Stimulated activated effector memory CD8-positive, alpha-beta T cell treated with anti-CD3 and anti-CD28 coated beads, Interleukin-12 subunit alpha, Interleukin-12 subunit beta, amount 100 ng/mL, for 72 hours (primary cell): Measurements from ENCODE around the gene PLAAT4.
A peak's percentile ranks its signal among the peaks of the same experiment; 100 is the strongest.
"Not testable (repeated sequence)": the region's sequence is repeated elsewhere in the genome, so short reads cannot be mapped to it uniquely, and the experiment has no call there.

Experiments
- ATAC-seq: fragments of 150-1000 bp; cut with Tn5 transposase; 2 replicates; pipeline ENCODE4 v1.10.0; 2021
- DNase-seq, 2 donors: peaks; one replicate each; pipeline ENCODE4 v3.0.0; 2021 to 2022; ENCODE audit warnings: low spot score in 2 of 2
- H3K27ac Mint-ChIP-seq: one replicate; pipeline ENCODE4 v1.8.0; 2022; ENCODE audit warnings: mild to moderate bottlenecking, mixed read lengths
- H3K36me3 Mint-ChIP-seq: one replicate; pipeline ENCODE4 v1.8.0; 2022; ENCODE audit warnings: mild to moderate bottlenecking, mixed read lengths
- H3K4me1 Mint-ChIP-seq: one replicate; pipeline ENCODE4 v1.8.0; 2022; ENCODE audit warnings: mixed read lengths
- H3K4me3 Mint-ChIP-seq: one replicate; pipeline ENCODE4 v1.8.0; 2022; ENCODE audit warnings: mild to moderate bottlenecking, mixed read lengths
- H3K9me3 Mint-ChIP-seq: one replicate; pipeline ENCODE4 v1.8.0; 2022; ENCODE audit warnings: mixed read lengths

The PLAAT4 gene

GRCh38 chr11:63528156-63528555, 8.5 kb upstream of the PLAAT4 start:
- H3K4me3 Mint-ChIP-seq, DNase-seq, H3K27ac Mint-ChIP-seq, ATAC-seq, H3K9me3 Mint-ChIP-seq, H3K36me3 Mint-ChIP-seq: not testable (repeated sequence)
- H3K4me1 Mint-ChIP-seq, result peaks cover 34% of the 10 kb centered on the region

- not testable (repeated sequence) for H3K36me3 Mint-ChIP-seq, ATAC-seq, DNase-seq, H3K4me3 Mint-ChIP-seq, H3K9me3 Mint-ChIP-seq
- Mint-ChIP-seq H3K4me1 (peaks cover 41% of the 10 kb centered on the region), H3K27ac (peak overlapping the region; percentile 32)
Measured at GRCh38 chr11:63528729-63529278, 7.8 kb upstream of the PLAAT4 start.

- not testable (repeated sequence) for H3K4me3 Mint-ChIP-seq, H3K9me3 Mint-ChIP-seq, DNase-seq, H3K36me3 Mint-ChIP-seq, ATAC-seq
- peaks cover 47% of the 10 kb centered on the region for H3K4me1 Mint-ChIP-seq
- H3K27ac Mint-ChIP-seq, result peak overlapping the region; percentile 32
Measured at GRCh38 chr11:63529373-63529772, 7.2 kb upstream of the PLAAT4 start.

GRCh38 chr11:63530021-63530420, 6.6 kb upstream of the PLAAT4 start:
- Mint-ChIP-seq H3K27ac (peak overlapping the region; percentile 32), H3K9me3 (no peaks in the 10 kb centered on the region), H3K4me3 (no peak overlapping the region), H3K36me3 (no peaks in the 10 kb centered on the region), H3K4me1 (peaks cover 51% of the 10 kb centered on the region)
- DNase-seq (no peak), ATAC-seq (no peak)

GRCh38 chr11:63531074-63531792, 5.4 kb upstream of the PLAAT4 start:
- DNase-seq (peak in 1 of 2 donors; percentile 60), ATAC-seq (peak; percentile 89)
- not testable (repeated sequence) for H3K9me3 Mint-ChIP-seq, H3K36me3 Mint-ChIP-seq
- Mint-ChIP-seq H3K4me3 (peak overlapping the region; percentile 22), H3K27ac (peak overlapping the region; percentile 69), H3K4me1 (peaks cover 63% of the 10 kb centered on the region)

GRCh38 chr11:63532117-63532516, 4.5 kb upstream of the PLAAT4 start:
- no peaks in the 10 kb centered on the region for H3K9me3 Mint-ChIP-seq
- no peak overlapping the region for H3K27ac Mint-ChIP-seq
- peak overlapping the region; percentile 22 for H3K4me3 Mint-ChIP-seq
- ATAC-seq, result no peak
- no peaks in the 10 kb centered on the region for H3K36me3 Mint-ChIP-seq
- peaks cover 72% of the 10 kb centered on the region for H3K4me1 Mint-ChIP-seq
- no peak for DNase-seq

GRCh38 chr11:63532799-63533475, 3.7 kb upstream of the PLAAT4 start:
- Mint-ChIP-seq H3K36me3 (no peaks in the 10 kb centered on the region), H3K27ac (peak overlapping the region; percentile 95), H3K4me3 (no peak overlapping the region), H3K9me3 (no peaks in the 10 kb centered on the region), H3K4me1 (peaks cover 80% of the 10 kb centered on the region)
- no peak for DNase-seq
- ATAC-seq, result no peak

- Mint-ChIP-seq H3K36me3 (no peaks in the 10 kb centered on the region), H3K4me3 (peak overlapping the region; percentile 80), H3K4me1 (peaks cover 88% of the 10 kb centered on the region), H3K9me3 (no peaks in the 10 kb centered on the region), H3K27ac (peak overlapping the region; percentile 95)
- DNase-seq (no peak), ATAC-seq (no peak)
Measured at GRCh38 chr11:63534076-63534475, 2.5 kb upstream of the PLAAT4 start.

- peak overlapping the region; percentile 80 for H3K4me3 Mint-ChIP-seq
Measured at GRCh38 chr11:63534895-63535461, 1.6 kb upstream of the PLAAT4 start.

GRCh38 chr11:63535734-63536133, 874 bp upstream of the PLAAT4 start:
- Mint-ChIP-seq H3K9me3 (no peaks in the 10 kb centered on the region), H3K27ac (peak overlapping the region; percentile 95), H3K4me1 (peaks cover 91% of the 10 kb centered on the region), H3K36me3 (no peaks in the 10 kb centered on the region), H3K4me3 (peak overlapping the region; percentile 80)
- ATAC-seq (peak; percentile 80), DNase-seq (peak; percentile 37 to 82)

More at GRCh38 chr11:63534895-63535461, 1.6 kb upstream of the PLAAT4 start:
- Mint-ChIP-seq H3K27ac (peak overlapping the region; percentile 95), H3K9me3 (no peaks in the 10 kb centered on the region), H3K4me1 (peaks cover 87% of the 10 kb centered on the region), H3K36me3 (no peaks in the 10 kb centered on the region)
- DNase-seq (peak; percentile 28 to 80), ATAC-seq (peak; percentile 81)

- peak; percentile 20 for ATAC-seq
- DNase-seq, result peak in 1 of 2 donors; percentile 64
- peak overlapping the region; percentile 95 for H3K27ac Mint-ChIP-seq
- H3K9me3 Mint-ChIP-seq, result no peaks in the 10 kb centered on the region
- H3K36me3 Mint-ChIP-seq, result no peaks in the 10 kb centered on the region
- peak overlapping the region; percentile 80 for H3K4me3 Mint-ChIP-seq
- peaks cover 82% of the 10 kb centered on the region for H3K4me1 Mint-ChIP-seq
Measured at GRCh38 chr11:63537293-63538101, 889 bp downstream of the PLAAT4 start.

GRCh38 chr11:63542506-63542905, 5.9 kb downstream of the PLAAT4 start:
- H3K4me3 Mint-ChIP-seq, DNase-seq, ATAC-seq, H3K9me3 Mint-ChIP-seq: not testable (repeated sequence)
- H3K36me3 Mint-ChIP-seq, result peaks cover 11% of the 10 kb centered on the region
- peaks cover 58% of the 10 kb centered on the region for H3K4me1 Mint-ChIP-seq
- peak overlapping the region; percentile 24 for H3K27ac Mint-ChIP-seq

GRCh38 chr11:63543711-63544110, 7.1 kb downstream of the PLAAT4 start:
- peaks cover 46% of the 10 kb centered on the region for H3K4me1 Mint-ChIP-seq
- ATAC-seq, result no peak
- no peak for DNase-seq
- H3K36me3 Mint-ChIP-seq, result peaks cover 11% of the 10 kb centered on the region
- H3K27ac Mint-ChIP-seq, result peak overlapping the region; percentile 24
- no peaks in the 10 kb centered on the region for H3K9me3 Mint-ChIP-seq
- H3K4me3 Mint-ChIP-seq, result no peak overlapping the region

- peaks cover 47% of the 10 kb centered on the region for H3K4me1 Mint-ChIP-seq
- H3K9me3 Mint-ChIP-seq, result no peaks in the 10 kb centered on the region
- H3K36me3 Mint-ChIP-seq, result peaks cover 19% of the 10 kb centered on the region
- ATAC-seq, result no peak
- peak overlapping the region; percentile 69 for H3K27ac Mint-ChIP-seq
- no peak overlapping the region for H3K4me3 Mint-ChIP-seq
- DNase-seq, result no peak
Measured at GRCh38 chr11:63547061-63547460, 10.5 kb downstream of the PLAAT4 start.

GRCh38 chr11:63548178-63548577, 11.6 kb downstream of the PLAAT4 start:
- no peaks in the 10 kb centered on the region for H3K9me3 Mint-ChIP-seq
- no peak overlapping the region for H3K4me3 Mint-ChIP-seq
- DNase-seq, result no peak
- H3K36me3 Mint-ChIP-seq, result peaks cover 19% of the 10 kb centered on the region
- H3K4me1 Mint-ChIP-seq, result peaks cover 49% of the 10 kb centered on the region
- peak overlapping the region; percentile 1 for H3K27ac Mint-ChIP-seq
- ATAC-seq, result no peak
